PC-3 (cell line): ENCODE results near the gene RCAN2.

Source experiments
- CTCF ChIP-seq: fragments of 300-600 bp; sonication (generic); conservative IDR thresholded peaks from 2 replicates; pipeline ENCODE4 v1.5.1; 2017; ENCODE audit warnings: antibody characterized with exemption, low read depth, mild to moderate bottlenecking, low read length
- EZH2 ChIP-seq: fragments of 300-600 bp; sonication (generic); IDR thresholded peaks from one replicate; pipeline ENCODE4 v1.6.1; 2017; ENCODE audit warnings: antibody characterized with exemption, mild to moderate bottlenecking, low read length; ENCODE audit not compliant: unreplicated experiment

- no peak for TF ChIP-seq EZH2
- TF ChIP-seq CTCF = no peak
Observed at GRCh38 chr6:46324706-46325105, 166.5 kb downstream of the RCAN2 start.
